ENCODE data around the gene ZNF185.

ZNF185 gene

DNA sequence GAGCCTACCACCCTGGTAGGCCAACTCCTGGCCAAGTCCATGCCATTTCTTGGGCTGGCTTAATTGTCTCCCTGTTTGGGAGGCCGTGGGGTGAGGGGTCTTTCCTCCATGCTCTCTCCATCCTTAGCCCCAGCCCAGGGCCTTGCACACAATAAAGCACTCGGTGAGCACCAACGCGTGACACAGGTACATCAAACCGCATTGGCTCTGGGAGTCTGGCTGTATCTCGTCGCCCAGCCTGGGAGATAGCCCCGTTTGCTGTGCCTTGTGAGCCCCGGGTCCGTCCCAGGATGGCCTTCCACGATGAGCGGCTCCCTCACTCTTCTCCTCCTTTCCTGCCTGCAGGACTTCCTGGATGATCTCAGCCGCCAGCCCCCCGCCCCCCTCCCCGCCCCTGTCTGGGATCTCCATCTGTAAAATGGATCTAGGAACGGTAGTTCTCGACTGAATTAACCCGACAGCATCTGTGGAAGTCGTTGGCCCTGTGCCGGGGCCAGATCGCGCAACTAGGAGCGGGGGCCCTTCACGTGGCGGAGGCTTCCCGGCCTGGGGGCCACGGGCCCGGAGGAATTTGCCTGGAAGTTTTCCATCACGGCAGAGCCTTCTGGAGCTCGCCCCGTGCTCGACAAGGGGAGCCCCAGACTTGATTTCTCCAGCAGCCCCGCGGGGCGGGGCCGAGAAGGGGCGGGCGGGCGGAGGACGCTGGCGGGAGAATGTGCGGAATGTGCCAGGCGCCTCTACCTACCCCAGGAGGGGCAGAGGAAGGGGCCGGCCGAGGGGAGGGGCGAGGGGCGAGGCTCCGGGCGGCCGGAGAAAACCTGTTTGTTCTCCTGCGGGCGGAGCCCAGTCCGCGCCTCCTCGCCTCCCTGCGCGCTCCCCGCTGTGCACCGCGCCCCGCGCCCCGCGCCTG lies at the start of gene ZNF185:
TSS of gene ZNF185 (plus strand) at position 846 of the 910 bp plus-strand sequence. CDS start 16,423 bp downstream, outside the sequence.
- no peak for DNase-seq

DNA sequence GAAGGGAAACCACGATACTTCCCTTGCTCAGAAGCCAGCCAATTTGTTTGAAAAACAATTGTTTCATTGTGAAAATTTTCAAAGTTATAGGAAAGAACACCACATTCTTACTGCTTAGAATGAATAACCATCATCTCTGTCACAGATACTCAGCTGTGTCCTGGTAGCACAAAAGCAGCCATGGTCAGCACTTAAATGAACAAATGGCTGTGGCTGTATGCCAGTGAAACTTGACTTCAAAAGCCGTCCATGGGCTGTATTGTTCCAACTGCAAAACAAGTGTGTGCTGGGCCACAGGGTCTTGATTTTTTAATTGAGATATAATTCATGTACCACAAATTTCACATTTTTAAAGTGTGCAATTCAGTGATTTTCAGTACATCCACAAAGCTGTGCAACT lies 47.4 kb upstream of the ZNF185 start:
- no peak for DNase-seq

DNA sequence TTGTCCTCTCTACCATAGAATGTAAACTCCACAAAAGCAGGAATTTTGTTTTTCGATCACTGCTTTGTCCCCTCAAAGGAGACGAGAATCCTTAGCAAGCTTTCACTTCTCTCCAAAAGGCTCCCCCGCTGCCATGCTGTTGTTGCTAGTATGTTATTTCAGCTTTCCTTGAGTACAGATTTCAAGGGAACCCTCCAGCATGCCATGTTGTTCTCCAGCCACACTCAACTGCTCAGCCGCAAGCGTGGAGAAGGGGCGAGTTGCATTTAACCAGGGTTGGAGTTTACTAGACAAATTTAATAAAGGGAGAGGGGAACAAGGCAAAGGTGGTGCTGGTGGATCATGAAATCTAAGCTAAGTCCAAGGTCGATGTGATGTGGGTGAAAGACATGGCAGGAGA lies 43.9 kb upstream of the ZNF185 start:
- DNase-seq = no peak

DNA sequence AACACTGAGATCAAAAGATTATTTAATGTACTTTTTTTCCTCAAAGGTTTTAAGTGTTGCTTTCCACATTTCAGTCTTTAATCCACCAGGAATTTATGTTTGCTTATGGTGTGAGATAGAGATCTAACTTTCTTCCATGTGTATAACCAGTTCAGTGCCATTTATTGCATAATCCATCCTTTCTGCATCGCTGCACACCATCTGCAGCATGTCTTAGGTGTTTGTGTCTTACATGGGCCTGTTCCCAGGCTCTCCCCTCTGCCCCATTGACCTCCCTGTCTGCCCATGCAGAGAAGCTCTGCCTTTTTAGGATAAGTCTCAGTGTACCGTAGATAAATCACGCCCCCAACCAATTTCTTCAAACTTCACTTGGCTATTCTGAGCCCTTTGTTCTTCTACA lies 36.8 kb upstream of the ZNF185 start:
- no peak for DNase-seq

DNA sequence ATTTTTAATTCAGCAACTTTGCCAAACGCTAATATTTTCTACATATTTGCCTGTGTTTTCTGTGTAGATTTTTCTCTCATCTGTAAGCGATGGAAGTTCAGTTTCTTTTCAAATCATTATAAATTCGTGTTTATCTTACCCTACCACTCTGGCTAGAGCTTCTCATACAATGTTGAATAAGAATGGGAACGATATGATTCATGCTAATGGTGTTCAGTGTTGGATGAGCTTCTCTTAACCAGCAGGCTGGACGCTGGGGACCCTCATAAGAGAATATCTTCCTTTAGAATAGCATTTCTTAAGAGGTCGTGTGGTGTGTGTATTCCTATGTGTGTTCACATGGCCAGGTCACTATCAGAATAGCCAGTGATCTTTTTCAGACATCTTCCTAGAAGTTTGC lies 36.0 kb upstream of the ZNF185 start:
- DNase-seq = no peak

DNA sequence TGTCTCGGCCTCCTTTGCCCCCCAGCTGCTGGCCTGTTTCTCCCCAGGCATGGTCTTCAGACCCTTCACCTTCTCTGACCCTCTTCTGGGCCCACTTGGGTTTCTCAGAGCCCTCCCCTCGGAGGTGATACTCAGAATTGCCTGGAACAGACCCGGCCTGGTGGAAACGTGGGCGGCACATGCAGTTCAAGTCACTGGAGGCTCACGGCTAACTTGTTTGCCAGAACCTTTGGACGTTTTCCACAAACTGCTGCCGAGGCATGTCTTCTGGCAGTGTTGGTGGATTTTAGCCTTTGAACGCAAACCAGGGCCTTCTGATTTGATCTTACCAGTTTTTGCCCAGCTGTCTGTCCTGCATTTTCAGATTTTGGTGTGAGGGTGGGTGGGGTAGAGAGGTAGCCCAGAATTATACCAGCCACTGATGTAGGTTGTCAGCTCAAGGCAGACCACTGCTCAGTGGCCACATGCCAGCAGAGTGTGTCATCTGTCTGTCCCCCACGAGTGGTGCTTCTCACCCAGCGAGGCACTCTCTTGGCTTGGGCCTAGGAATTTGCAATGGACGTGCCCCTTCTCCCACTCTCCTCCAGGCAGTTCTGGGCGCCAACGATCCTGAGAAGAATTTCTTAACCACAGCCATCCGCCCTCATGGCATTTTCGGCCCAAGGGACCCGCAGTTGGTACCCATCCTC lies 32.5 kb upstream of the ZNF185 start:
- no peak for DNase-seq

DNA sequence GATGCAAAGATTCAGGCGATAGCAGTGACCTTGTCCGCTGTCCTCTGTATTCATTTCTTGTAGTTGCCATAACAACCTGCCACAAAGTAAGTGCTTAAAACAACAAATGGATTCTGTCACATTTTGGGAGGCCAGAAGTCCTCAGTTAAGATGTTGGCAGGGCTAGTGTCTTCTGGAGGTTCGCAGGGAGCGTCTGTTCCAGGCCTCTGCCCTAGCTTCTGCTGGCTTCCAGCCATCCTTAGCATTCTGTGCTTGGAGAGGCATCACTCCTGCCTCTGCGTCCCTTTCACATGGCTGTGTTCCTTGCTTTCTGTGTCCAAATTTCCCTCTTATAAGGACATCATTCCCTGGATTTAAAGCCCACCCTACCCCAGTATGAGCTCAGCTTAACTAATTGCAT lies 31.5 kb upstream of the ZNF185 start:
- DNase-seq = no peak

DNA sequence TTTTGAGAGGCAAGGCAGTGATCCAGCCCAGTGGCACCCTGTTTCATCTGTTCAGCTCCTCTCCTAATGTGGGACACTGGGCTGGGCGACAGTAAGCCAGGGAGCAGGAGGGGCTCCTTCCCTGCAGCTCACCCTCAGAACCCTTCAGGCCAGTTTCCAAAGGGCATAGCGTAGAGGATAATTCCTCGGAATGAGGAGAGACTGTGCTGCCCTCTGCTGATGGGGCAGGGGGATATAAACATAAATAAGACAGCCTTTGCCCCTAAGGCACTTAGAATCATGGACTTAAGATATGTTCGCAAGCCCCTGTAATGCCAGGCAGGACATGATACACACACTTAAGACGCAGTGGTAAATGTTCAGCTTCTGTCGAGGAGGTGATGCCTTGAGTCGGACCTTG lies 27.9 kb upstream of the ZNF185 start:
- DNase-seq = no peak

DNA sequence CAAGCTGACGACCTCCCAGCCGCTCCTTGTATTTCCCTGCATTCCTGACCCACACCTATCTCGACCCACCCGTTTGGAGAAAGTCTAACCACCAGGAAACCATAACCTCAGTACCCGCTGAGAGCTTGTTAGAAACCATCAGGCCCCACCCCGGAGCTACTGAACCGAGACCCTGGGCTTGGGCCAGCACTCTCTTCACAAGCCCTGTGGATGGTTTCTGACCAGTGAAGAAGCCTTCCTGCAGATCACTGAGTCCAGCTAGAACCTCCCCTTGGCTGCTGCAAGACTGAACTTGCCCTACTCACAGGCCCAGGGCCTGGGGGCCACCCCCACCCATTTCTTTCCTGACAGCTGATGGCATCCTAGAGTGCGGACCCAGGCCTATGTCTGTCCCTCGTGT lies 26.6 kb upstream of the ZNF185 start:
- no peak for DNase-seq

DNA sequence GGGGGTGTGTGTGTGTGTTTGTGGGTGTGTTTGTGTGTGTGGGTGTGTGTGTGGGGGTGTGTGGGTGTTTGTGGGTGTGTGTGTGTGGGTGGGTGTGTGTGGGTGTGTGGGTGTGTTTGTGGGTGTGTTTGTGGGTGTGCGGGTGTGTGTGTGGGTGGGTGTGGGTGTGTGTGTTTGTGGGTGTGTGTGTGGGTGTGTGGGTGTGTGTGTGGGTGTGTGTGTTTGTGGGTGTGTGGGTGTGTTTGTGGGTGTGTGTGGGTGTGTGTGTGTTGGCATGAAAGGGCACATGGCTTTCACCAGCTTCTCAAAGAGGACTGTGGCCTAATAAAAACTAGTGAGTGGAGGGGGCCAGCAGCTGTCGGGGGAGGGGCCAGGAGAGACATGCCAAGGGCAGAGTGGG lies 25.3 kb upstream of the ZNF185 start:
- DNase-seq = no peak

DNA sequence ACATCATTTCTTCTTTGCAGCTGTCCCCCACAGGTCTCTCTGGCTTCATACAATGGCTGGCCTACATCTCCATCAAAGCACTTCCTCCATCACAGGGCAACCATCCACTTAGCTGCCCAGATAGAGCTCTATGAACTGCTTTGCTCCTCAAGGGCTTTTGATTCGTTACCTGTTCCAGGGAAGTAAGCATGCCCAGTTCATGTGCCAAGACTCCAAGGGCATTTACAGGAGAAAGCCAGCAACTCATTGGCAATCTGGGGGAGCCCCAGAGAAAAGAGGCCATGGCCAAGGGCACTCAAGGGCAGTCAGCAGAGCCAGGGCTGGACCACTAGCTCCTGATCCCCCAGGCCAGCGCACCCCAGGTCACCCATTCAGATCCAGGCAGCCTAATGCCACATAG lies 24.5 kb upstream of the ZNF185 start:
- DNase-seq = no peak

DNA sequence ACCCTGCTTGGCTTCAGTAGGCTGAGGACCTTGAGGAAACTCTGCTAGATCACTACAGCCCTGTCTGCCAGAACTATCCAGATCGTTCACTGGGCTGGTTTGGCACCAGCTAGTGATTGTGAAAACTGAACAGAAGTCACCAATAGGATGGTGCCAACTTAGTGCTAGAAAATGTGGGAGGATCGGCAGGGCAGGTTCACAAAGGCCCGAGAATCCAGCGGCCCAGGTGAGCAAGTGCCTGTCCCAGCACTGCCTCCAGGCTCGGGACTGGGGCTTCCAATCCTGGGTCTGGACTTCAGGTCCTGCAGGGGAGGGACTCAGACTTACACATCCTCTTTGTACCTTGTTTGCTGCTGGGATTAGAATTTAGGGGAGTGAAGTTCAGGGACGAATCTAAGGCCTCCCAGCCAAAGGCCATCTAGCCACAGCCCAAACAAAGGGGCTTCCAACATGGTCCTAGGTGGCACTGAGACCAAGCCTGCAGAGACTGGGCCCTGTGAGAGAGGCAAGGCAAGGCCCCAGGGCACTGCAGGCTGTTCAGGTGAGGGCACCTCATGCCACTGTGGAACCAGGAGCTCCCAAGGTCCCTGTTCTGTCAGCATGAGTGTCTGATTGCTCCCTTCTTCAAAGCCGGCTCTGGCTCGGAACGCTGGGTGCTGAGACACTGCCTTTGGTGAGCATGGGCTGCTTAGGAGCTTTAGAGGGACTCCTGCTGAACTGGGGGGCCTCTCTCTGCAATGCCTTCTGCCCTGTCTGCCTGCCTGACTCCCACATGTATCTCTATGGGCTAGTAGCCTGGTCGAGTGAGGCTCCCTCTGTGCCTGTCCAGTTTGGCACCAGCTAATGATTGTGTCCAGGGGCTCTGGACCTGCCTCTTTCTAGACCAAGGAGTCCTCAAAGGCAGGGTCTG lies 20.7 kb upstream of the ZNF185 start:
- DNase-seq = no peak

DNA sequence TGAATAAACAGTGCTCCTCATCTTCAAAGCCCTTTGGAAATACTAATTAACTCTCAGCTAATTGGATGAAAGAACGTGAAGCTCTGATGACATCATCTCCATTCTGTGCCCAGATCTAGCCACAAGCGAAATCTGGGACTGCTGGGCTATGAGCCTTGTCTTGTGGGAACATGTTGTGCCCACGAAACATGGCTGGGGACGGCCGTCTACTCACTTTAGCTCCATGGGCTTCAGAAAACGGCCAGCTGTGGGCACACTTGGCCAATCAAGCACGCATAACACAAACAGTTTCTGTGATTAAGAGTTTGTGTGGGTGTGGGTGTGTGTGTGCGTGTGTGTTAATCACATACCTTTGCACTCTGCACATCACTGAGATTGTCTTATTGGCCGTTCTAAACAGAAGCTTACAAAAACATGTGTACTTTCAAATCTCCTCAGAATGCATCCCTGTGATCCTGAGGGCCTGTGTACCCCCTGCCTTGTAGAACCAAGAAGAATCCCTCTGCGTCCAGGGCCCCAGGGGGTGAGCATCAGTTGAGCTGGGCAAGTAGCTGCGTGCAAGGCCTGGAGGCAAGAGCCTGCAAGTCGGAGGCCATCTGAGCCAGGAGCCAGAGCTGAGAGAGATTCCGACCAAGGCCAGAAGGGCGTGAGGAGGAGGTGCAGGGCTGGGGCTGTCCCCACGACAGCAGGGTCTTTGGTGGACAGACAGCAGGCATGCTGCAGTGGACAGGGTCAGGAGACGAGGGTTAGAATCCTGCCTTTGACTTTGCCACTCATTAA lies 18.7 kb upstream of the ZNF185 start:
- DNase-seq = no peak

DNA sequence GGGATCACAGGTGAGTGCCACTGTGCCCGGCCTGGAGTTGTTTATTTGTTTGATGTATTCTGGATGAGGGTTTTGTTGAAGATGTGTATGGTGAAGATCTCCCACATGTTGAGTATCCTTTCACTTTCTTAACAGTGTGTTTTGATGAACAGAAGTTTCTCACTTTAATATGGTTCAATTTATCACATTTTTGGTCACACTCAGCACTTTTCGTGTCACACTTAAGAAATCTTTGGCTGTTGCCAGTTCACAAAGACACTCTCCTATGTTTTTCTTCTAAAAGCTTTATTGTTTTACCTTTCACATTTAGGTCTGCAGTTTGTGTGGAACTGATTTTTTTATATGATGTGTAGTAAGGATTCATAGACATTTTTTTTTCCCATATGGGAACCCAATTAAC lies 16.6 kb upstream of the ZNF185 start:
- DNase-seq = no peak

DNA sequence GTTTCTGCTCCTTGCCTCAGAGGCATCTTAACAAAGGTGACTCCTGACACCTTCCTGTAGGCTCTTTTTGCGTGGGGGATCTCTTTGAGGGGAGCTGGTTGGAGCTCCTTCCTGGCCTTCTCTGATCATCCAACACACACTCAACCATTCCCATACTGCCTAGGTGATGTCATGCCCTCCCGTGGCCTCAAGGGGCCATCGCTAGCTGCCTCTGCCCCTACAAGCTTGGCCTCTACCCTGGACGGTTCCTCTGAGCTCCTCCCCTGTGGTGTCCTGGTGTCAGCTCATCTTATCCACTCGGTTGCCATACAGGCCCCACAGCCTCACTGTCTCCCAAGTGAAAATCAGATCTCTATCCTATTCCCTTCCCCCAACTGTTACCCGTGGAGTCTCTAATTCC lies 13.7 kb upstream of the ZNF185 start:
- DNase-seq = no peak

DNA sequence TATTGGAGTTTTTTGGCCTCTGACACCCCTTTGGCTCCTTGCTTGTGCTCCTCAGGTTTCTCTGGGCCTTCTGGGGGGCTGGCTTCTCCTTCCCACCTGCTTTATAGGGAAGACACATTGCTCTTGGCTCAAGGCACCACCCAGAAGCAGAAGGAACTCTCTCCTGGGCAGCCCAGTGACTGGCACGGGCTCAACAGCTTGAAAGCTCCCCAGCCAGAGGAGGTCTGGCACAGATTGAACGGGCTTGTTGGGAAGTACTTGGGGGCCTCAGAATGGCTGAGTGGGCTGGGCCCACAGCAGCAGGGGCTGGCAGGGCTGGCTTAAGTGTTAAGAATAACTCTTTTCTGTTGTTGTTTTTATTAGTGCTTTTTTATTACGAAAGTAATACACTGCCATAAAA lies 11.2 kb upstream of the ZNF185 start:
- DNase-seq = no peak

DNA sequence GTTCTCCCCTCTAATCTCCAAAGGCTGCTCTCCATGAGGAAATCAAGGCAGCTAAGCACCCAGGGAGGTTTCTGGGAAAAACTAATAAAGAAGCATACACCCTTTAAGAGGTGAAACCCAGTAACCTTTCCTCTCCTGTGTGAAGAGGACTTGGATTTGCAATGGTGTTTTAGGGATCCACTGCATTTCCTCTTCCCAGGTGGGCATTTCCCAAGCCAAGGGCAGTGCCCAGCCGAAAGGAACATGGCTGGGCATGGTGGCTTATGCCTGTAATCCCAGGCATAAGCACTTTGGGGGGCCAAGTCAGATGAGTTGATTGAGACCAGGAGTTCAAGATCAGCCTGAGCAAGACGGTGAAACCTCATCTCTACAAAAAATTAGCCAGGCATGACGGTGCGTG lies 5.4 kb upstream of the ZNF185 start:
- no peak for DNase-seq

DNA sequence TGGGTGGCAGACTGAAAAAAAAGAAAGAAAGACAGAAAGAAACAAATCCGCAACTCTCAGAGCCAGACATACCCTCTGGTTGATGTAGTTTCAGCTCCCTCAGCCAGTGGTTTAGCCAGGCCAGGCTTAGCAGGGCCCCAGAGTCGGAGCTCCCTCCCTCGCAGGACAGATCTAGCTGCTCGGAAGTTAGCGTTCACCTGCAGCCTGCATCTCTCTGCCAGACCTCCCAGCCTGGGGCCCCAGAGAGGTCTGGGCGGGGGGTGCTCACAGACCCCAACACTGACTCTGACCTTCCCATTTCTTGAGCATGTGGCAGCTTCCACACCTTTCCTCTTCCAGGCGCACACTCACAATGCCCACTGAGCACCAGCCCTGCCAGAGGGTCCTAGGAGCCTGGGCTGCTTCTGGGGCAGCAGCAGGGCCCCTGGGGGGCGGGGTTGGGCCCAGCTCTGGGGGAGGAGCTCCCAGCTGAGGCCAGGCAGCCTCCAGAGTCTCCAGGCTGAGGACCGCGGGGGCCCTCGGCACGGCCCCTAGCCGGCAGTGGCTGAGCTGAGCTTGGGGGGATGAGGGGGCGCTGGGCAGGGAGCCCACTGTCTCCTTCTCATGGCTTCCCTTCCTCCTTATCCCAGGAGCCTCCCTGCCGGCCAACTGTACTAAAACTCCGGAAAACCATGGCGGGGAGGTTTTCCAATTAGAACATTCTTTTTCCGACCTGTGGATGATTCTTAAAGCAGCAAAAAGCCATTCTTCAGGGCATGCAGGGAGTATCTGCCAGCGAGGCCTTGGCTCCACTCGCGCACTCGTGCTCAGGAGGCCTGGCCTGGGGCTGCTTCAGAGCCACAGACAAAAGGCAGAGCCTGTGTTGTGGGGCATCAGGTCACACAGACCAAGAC lies 4.6 kb upstream of the ZNF185 start:
- DNase-seq = no peak

DNA sequence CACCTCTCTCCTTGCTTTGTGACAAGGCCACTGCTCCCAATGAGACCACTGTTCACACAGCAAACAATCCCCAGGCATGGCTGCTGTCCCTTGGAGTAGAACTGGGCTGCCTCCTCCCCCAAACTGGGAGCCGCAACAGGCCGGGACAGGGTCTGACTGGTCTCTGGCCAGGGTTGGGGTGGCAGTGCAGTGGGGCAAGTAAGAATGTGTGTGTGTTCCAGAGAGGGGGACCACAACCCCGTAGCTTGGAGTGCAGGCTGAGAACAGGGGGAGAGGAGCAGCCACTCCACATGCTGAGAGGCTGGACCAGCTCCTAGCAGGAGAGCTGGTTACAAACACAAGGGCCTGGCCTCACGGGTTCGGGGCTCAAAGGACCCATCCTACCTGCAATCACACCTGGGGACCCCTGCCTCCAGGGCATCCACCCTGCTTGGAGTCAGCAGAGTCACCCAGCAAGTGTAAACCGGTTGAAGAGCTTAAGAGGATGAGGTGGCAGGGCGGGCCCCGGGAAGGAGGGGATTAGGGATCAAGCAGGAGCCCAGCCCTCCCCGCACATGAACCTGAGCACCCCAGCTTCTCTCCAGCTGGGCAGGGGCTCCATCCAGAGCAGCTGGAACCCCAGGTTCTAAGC lies 3.8 kb upstream of the ZNF185 start:
- no peak for DNase-seq

DNA sequence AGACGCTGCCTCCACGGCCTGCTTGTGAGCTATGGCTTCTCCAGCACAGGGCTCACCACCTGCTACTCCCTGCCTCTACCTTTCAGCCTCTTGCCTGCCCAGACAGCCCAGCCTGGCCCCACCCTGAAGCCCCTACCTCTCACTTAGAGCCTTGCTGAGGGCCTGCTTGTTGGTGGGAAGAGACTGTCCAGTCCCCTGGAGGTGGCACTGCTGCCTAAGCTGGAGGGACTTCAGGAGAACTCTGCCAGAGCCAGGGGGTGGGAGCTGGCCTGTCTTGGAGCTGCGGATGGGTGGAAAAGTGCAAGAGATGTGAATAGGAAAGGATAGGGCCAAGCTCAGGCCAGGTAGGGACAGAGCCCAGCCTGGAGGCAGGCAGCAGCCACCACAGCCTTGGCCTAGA lies 2.7 kb upstream of the ZNF185 start:
- DNase-seq = no peak
